Stimulated activated CD4-positive, alpha-beta T cell treated with anti-CD3 and anti-CD28 coated beads, Interleukin-4, amount 100 ng/mL, for 4 hours (primary cell): ENCODE results near the gene SLC12A3.

Experiments used
- DNase-seq, 2 experiments: peaks; one replicate each; pipeline ENCODE4 v3.0.0-alpha.2; 2020

Gene SLC12A3, protein sequence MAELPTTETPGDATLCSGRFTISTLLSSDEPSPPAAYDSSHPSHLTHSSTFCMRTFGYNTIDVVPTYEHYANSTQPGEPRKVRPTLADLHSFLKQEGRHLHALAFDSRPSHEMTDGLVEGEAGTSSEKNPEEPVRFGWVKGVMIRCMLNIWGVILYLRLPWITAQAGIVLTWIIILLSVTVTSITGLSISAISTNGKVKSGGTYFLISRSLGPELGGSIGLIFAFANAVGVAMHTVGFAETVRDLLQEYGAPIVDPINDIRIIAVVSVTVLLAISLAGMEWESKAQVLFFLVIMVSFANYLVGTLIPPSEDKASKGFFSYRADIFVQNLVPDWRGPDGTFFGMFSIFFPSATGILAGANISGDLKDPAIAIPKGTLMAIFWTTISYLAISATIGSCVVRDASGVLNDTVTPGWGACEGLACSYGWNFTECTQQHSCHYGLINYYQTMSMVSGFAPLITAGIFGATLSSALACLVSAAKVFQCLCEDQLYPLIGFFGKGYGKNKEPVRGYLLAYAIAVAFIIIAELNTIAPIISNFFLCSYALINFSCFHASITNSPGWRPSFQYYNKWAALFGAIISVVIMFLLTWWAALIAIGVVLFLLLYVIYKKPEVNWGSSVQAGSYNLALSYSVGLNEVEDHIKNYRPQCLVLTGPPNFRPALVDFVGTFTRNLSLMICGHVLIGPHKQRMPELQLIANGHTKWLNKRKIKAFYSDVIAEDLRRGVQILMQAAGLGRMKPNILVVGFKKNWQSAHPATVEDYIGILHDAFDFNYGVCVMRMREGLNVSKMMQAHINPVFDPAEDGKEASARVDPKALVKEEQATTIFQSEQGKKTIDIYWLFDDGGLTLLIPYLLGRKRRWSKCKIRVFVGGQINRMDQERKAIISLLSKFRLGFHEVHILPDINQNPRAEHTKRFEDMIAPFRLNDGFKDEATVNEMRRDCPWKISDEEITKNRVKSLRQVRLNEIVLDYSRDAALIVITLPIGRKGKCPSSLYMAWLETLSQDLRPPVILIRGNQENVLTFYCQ

GRCh38 chr16:56864960-56865359 lies at the start of gene SLC12A3:
Gene SLC12A3 (plus strand): TSS chr16:56865207. CDS start chr16:56865236, 29 bp downstream.
- DNase-seq, result no peak

DNA sequence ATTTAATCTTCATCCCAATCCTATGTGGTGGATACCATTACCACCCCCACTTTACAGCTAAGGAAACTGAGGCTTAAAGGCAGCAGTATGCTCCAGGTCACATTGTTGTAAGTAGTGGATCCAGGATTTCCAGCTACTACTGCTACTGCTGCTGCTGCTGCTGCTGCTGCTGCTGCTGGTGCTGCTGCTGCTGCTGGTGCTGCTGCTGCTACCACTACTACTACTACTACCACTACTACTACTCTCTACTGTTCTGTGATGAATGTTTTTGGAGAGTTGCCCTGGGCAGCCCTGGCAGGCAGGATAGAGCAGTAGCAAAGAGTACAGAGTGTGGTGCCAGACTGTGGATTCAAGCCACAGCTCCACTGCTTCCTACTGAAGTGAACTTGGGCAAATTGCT lies 49.3 kb upstream of the SLC12A3 start:
- DNase-seq, result no peak

- DNase-seq, result no peak
Observed at GRCh38 chr16:56817056-56817455, 48.0 kb upstream of the SLC12A3 start.

DNA sequence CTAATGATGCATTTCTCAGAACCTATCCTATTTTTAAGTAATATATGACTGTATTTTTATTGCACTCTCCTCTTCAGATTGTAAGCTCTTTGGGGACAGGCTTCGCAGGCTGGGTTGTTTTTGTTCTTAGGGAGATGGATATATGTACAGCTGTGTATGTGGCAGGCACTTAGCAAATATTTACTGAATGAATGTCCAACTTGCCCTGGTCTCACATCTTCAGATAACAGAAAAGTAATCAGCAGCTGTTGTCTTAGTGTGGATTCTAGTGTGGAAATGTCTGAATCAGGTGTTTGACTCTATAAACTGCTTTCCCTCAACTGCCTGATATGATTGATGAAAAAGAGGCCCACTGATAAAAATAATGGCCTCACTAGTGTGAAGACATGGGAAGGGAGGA lies 47.1 kb upstream of the SLC12A3 start:
- DNase-seq, result no peak

DNA sequence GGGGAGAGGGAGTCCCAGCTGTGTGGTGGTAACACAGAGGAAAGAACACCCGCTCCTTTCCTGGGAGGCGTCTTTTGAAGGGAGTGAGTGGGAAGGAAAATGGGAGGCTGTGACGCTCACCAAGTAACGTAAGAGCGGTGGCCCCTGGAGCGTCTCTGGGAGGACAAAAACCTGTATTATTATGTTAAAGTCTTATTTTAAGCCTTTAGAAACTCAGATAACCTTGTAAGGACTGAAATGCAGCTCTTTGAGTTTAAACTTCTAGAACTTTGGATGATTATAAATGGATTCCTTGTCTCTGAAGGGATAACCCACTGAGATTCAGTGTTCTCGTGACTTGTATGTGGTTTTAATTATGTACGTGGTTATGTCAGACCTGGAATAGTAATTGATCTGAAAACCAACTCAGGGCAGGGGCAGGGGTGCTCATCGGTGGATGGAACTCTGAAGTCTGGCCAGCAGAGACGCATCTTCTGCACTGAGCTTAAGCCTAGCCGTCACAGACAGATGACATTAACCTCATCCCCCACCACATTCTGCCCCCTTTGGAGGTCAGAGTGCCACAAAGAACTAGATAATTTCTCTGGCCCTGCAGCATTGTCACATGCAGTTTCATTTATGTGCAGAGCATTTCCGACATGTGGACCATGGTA lies 41.8 kb upstream of the SLC12A3 start:
- no peak for DNase-seq

GRCh38 chr16:56824331-56824730 lies 40.7 kb upstream of the SLC12A3 start:
- no peak for DNase-seq

DNA sequence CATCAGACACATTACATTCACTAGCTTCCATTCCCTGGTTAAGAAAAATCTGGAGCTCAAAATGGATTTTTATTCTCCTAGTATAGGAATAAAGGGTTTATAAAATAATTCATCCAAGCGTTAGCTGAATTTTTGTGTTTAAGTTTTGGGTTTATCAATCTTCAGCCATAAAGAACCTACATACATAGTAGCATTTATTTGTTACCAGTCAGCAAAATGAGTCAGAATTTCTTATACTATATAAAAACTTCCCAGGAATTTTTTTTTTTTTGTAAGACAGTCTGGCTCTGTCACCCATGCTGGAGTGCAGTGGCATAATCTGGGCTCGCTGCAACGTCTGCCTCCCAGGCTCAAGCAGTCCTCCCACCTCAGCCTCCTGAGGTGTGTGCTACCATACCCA lies 40.2 kb upstream of the SLC12A3 start:
- DNase-seq, result no peak

DNA sequence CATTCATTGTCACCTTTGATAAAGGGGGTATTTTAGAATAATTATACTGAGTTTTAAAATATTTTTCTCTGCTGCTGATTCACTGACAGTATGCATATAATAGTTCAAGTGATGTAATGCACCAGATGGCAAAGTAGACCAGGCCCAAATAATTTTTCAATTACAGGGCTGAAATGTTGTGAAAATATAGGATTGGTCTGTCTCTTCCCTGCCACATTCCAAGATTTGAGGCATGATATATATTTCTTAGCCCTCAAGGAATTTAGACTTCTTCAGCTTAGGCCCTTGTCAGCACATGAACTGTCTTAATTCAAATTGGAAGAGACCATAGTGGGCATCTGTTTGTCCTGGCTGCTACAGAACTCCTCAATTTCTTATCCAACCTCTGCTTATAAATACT lies 39.2 kb upstream of the SLC12A3 start:
- no peak for DNase-seq

DNA sequence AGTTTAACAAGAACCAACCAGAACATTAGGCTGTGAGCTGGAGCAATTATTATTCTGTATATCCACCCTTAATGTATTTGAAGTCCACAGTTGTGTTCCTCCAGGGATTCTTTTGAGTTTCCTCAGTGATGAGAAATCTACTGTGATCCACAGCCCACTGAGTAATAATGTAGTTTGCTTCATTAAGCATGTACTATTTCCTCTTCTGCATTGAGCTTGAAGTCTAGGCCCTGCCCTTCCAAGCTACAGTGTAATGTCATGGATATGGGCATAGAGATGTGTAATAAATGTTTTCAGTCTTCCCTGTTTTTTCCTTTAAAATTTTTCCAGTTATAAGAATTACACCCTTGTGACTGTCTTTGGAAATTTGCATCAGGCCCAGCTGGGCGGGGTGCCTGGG lies 36.4 kb upstream of the SLC12A3 start:
- DNase-seq, result no peak

- no peak for DNase-seq
Observed at GRCh38 chr16:56830669-56831068, 34.3 kb upstream of the SLC12A3 start.

DNA sequence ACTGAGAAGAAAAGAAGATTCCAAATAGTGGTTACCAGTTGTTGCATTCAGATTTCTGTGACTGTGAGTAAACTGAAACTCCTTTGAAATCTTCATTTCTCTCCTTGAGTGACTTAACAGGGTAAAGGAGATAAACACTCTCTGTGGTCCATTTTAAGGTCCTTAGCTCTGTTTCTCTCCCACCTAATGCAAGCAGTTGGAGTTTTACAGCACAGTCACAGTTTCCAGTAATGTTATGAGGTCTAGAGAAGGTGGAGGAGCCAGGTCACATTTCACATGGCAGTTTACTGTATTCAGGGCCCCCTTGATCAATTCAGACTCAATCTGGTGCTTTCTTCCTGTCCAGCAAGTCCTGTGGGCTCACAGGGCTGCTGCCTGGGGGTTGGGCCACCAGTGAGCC lies 32.2 kb upstream of the SLC12A3 start:
- no peak for DNase-seq

- DNase-seq, result no peak
Observed at GRCh38 chr16:56833243-56833970, 31.6 kb upstream of the SLC12A3 start.

GRCh38 chr16:56835320-56835719 lies 29.7 kb upstream of the SLC12A3 start:
- no peak for DNase-seq

GRCh38 chr16:56836410-56837230 lies 28.4 kb upstream of the SLC12A3 start:
- no peak for DNase-seq

DNA sequence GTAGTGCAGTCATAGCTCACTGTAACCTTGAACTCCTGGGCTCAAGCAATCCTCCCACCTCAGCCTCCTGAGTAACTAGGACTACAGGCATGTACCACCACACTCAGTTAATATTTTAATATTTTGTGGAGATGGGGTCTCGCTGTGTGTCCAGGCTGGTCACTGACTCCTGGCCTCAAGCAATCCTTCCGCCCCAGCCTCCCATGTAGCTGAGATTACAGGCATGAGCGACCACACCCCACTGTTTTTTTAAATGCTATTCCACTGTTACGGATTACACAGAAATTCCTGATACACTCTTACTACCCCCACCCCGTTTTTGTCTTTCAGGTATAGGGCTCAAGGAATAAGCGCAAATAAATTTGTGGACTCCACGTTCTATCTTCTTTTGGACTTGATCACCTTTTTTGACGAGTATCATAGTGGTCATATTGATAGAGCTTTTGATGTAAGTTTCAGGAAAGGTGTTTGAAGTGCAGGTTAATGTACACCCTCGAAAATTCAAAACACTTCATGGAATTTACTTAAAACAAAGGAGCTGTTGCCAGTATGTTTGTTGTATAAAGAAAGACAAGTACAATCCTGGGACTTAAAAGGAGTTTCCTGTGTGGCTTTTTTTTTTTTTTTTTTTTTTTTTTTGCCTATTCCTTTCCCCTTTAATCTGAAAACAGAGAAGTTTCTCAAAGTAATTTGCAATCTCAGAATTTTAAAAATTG lies 26.2 kb upstream of the SLC12A3 start:
- no peak for DNase-seq

- no peak for DNase-seq
Observed at GRCh38 chr16:56841233-56841632, 23.8 kb upstream of the SLC12A3 start.

DNA sequence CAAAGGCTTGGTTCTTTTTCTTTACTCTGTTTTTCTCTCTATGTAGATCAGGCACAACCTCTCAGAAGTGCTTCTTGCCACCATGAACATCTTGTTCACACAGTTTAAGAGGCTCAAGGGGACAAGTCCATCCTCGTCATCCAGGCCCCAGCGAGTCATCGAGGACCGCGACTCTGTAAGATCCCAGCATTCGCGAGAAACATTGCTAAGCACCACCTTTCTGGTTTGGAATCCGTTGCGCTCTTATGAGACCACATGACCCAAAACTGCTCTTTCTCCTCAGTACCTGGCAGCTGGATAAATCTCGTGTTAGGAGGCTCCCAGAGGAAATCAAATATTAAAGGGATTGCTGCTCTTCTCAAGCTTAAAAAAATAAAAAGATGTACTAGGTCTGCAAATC lies 23.3 kb upstream of the SLC12A3 start:
- DNase-seq, result no peak

DNA sequence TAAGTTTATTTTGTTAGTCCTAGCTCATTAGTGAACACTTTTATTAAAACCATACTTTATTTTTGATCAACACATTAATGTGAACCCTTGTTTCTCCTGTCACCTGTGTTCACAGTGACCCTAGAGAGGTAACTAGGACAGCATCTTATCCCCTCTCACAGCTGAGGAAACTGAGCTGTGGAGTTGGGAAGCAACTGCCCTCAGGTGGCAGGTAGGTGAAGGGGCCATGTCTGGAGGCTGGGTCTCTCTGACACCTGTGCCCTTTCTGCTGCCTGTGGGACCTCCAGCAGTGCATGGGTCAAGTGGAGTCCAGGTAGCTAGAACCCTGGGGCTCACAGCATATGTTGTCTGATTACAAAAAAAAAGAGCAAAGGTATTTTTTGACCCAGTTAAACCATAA lies 22.9 kb upstream of the SLC12A3 start:
- no peak for DNase-seq

DNA sequence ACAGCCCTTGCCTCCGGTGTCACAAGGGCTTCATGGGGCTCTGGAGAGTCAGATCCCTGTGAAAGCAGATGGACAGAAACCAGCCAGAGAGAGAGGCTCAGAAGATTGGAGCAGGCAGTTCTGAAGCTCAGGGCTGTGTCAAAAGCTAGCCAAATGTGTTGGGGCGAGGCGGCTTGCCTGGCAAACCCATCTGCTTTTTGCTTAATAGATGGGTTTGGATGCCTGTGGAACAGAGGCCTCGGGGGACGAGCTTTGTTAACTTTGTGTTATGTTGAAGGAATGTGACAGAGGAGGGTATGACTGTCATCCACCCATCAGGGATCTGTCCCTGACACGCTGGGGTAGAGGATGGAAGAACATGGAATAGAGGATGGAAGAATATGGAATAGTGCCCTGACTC lies 21.0 kb upstream of the SLC12A3 start:
- DNase-seq, result no peak

DNA sequence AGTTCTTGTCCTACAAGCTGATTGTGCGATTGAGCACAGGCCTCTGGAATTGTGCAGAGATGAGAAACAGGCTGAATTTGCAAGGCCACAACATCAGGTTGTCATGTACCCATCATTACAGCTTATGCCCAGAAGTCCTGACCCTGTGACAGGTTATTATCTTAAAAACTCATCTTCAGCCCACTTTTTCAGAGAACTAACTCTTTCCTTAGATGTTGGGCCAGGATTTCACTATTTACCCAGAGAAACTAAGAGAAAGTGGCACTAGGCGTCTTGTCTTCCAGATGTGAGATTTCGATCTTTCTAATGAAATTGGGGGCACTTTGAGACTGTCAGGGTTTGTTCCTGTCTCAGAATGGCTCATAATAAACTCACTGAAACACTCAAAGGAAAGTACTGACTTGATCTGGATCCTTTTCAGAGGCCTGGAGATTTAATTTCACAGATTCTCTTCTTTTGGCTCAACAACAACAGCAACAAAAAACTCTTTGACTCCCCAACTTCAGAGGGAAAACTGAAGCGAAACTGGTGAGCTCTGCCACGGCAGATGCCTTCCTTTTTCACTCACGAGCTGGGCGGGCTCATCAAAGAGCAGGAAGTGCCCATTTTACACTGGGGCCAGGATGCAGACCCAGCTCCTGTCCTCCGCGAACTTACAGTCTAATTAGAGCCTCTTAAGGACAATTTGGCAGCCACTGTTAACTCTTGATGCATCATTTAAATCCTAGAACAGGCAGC lies 17.7 kb upstream of the SLC12A3 start:
- no peak for DNase-seq
